Fibroblast of villous mesenchyme (primary cell): ENCODE results near the gene MAP3K2. TPM values are rescaled to one million over a fixed set of nuclear protein-coding genes. Genes with fewer than 3 reads are reported as not detected.

Experiments
- DNase-seq: peaks from one replicate; pipeline ENCODE4 v3.0.0-alpha.2; 2010; ENCODE audit warnings: low read depth
- H3K4me3 ChIP-seq: 2 replicates; pipeline ENCODE4 v1.5.1; 2011; ENCODE audit warnings: low read depth, mild to moderate bottlenecking, low read length
- CTCF ChIP-seq: IDR thresholded peaks from 2 replicates; pipeline ENCODE4 v1.5.1; 2012; ENCODE audit warnings: low read depth, mild to moderate bottlenecking, low read length; ENCODE audit not compliant: insufficient read depth
- total RNA-seq: library from RNA; depleted of rRNA; stranded (reverse); fragments of >200 nt; gene quantifications from 2 replicates; pipeline ENCODE4 v1.2.3, GENCODE V29; 2012

MAP3K2 gene
- total RNA-seq, 1 donor = 38.4 TPM

GRCh38 chr2:127370010-127370409 is 17.8 kb downstream of the MAP3K2 start:
- no peak for TF ChIP-seq CTCF
- H3K4me3 ChIP-seq = no peak overlapping the region
- no peak for DNase-seq

- DNase-seq = peak; percentile 38
Observed at GRCh38 chr2:127365211-127365643, 22.5 kb downstream of the MAP3K2 start.

GRCh38 chr2:127362971-127363370 is 24.8 kb downstream of the MAP3K2 start:
- no peak for TF ChIP-seq CTCF
- H3K4me3 ChIP-seq = no peak overlapping the region
- DNase-seq = peak; percentile 69

More at GRCh38 chr2:127365211-127365643, 22.5 kb downstream of the MAP3K2 start:
- no peak for TF ChIP-seq CTCF
- no peak overlapping the region for H3K4me3 ChIP-seq

GRCh38 chr2:127361929-127362885 is 25.6 kb downstream of the MAP3K2 start:
- no peak for TF ChIP-seq CTCF
- DNase-seq = no peak
- H3K4me3 ChIP-seq = no peak overlapping the region

- H3K4me3 ChIP-seq = no peak overlapping the region
- no peak for TF ChIP-seq CTCF
- DNase-seq = no peak
Observed at GRCh38 chr2:127360242-127360641, 27.5 kb downstream of the MAP3K2 start.

GRCh38 chr2:127359520-127359919 is 28.3 kb downstream of the MAP3K2 start:
- no peak for DNase-seq
- no peak for TF ChIP-seq CTCF
- no peak overlapping the region for H3K4me3 ChIP-seq
